Measurements from ENCODE around the gene PRSS48. TPM values are rescaled to one million over a fixed set of nuclear protein-coding genes. Genes with fewer than 3 reads are reported as not detected.
"Not testable (repeated sequence)": the region's sequence is repeated elsewhere in the genome, so short reads cannot be mapped to it uniquely, and the experiment has no call there.

Gene PRSS48
- total RNA-seq, 1 donor, result not detected

- no peak for DNase-seq (ENCODE audit: low read depth in 2 of 3, low spot score in 2 of 3)
These were observed 39.7 kb downstream of the PRSS48 start for GRCh38 chr4:151316645-151317044.

DNA sequence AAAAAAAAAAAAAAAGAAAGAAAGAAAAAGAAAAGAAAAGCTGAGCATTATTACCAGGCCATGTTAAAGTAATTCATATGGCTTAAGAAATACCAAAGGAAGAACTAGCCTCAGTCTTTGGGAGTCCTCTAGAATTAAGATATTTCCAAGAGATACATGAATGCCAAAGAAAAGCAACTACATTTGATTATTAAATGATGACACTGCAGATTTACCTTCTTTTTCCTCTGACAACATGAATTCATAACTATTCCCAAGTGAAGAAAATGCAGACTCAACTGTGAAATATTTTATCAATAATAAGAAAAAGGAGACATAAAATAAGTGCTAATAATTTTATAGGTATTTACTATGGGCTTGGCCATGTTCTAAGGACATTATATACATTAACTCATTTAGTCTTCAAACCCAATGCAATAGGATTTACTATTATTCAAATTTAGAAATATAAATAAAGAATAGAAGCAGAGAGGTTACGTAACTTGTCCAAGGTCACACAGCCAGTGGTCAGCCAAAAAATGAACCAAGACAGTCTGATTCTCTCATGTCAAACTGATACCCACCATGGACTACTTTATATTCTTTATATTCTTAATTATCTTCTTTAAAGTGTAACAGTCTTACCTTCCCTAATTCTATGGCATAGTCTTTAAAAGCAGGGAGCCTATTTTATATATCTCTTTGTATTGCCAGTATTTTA is 41.5 kb downstream of the PRSS48 start:
- DNase-seq (ENCODE audit: low read depth in 2 of 3, low spot score in 2 of 3), result no peak

- no peak for DNase-seq (ENCODE audit: low read depth in 2 of 3, low spot score in 2 of 3)
These were observed 42.5 kb downstream of the PRSS48 start for GRCh38 chr4:151319490-151319889.

GRCh38 chr4:151321586-151321985 is 44.6 kb downstream of the PRSS48 start:
- no peak for DNase-seq (ENCODE audit: low read depth in 2 of 3, low spot score in 2 of 3)

GRCh38 chr4:151322161-151322560 is 45.2 kb downstream of the PRSS48 start:
- not testable (repeated sequence) for DNase-seq (ENCODE audit: low read depth in 2 of 3, low spot score in 2 of 3)

DNA sequence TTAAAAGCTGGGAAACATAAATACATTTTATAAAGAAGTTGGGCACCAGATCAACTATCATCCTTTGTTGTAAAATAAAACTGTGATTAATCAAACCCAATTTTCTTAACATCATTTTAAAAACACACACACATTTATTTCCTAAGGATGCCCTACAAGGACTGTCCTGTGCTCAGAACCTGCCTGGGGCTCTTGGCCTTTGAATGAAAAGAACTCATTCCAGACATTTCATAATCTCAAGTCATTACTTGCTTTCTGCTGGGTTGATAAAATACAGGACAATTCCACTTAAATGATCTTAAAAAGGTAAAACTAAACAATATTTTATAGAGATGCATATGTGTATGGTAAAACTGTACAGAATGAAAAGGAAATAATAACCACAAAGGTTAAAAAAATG is 45.6 kb downstream of the PRSS48 start:
- DNase-seq (ENCODE audit: low read depth in 2 of 3, low spot score in 2 of 3), result no peak

GRCh38 chr4:151323667-151324066 is 46.7 kb downstream of the PRSS48 start:
- no peak for DNase-seq (ENCODE audit: low read depth in 2 of 3, low spot score in 2 of 3)

DNA sequence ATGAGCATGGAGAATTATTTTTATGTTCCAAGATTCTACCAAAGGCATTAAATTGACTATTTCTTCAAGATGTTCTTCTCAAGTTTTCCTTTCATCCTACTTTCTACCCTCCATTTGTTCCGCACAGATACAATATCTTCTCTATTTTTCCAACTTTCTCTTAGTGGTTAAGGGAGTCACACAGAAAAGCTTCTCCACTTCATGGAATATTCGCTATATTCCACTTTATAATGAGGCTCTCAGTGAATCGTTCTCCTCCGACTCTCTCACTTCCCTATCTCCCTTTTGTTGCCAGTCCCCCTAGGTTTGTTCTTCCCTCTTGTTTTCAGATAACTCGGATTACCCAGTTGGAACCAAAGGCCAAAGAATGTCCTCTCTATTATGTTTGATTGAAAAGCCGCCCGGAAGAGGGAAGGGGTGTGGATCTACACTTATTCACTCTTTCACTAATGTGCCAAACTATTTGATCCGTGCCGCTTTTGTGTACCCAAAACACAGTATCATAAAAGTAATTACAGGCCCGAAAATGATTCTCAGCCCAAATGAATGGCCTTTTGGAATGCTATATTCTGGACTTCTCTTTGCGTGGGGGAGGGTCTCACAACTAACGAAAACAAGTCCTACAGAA is 47.3 kb downstream of the PRSS48 start:
- peak in 1 of 3 donors; percentile 2 for DNase-seq (ENCODE audit: low read depth in 2 of 3, low spot score in 2 of 3)

- peak in 2 of 3 donors; percentile 10 to 14 for DNase-seq (ENCODE audit: low read depth in 2 of 3, low spot score in 2 of 3)
These were observed 47.8 kb downstream of the PRSS48 start for GRCh38 chr4:151324752-151325110.

DNA sequence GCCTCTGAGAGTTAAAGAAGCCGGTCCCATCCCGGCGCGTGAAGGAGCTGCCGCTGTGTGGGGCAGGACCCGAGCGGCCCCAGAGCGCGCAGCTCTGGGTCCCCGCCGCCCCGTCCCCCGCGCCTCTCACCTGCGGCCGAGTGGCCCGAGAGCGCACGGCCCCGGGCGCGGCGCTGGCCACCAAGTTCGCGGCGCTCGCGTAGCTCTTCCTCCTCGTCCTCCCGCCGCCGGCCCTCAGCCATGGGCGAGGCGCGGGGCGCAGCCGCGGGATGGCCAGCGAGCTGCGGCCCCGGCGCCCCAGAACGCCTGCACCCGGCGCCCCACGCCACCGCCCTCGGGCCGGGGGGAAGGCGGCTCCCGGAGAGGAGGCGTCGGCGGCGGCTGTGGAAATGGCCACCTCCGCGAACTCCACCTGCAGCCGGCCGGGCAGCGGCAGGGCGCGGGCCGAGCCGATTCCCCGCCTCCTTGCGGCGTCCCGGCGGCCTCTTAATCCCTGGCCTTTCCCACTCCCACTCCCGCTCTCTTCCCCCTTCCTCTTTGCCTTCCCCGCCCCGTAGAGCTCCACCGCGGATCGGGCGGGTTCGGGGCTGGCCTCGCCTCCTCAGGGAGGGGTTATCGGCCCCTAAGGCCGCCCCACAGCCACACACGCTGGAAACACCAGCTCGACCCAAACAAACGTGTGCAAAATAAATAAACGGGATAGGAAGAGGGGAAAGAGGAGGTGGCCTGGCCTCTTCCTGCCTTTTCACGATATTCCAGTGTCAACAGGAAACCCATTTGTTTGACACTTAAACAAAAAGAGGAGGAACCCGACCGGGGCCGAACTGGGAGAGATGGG is 48.4 kb downstream of the PRSS48 start, which contains the start of gene SH3D19:
Gene SH3D19, minus strand, starts transcription at position 495 of the 838 bp plus-strand sequence. Its CDS starts 253 bp downstream, at position 242.
- DNase-seq (ENCODE audit: low read depth in 2 of 3, low spot score in 2 of 3), result peak in 1 of 3 donors; percentile 6

DNA sequence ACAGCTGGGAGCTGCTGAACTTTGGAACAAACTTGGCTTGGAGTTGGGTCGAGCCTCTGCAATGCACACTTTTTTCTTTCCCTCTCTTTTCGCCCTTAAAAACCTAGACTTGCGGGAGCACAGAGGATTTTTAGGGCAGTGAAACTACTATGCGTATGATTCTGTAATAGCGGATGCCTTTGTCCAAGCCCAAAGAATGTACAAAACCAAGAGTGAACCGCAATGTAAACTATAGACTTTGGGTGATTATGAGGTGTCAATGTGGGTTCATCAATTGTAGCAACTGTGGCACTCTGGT is 48.9 kb downstream of the PRSS48 start:
- DNase-seq (ENCODE audit: low read depth in 2 of 3, low spot score in 2 of 3), result no peak

GRCh38 chr4:151329217-151330007 is 52.5 kb downstream of the PRSS48 start:
- no peak for DNase-seq (ENCODE audit: low read depth in 2 of 3, low spot score in 2 of 3)

GRCh38 chr4:151331276-151332042 is 54.5 kb downstream of the PRSS48 start:
- no peak for DNase-seq (ENCODE audit: low read depth in 2 of 3, low spot score in 2 of 3)

GRCh38 chr4:151339467-151339866 is 62.5 kb downstream of the PRSS48 start:
- no peak for DNase-seq (ENCODE audit: low read depth in 2 of 3, low spot score in 2 of 3)

- no peak for DNase-seq (ENCODE audit: low read depth in 2 of 3, low spot score in 2 of 3)
These were observed 63.9 kb downstream of the PRSS48 start for GRCh38 chr4:151340751-151341385.

Small RNA genes within 50 kb of the gene (small RNA-seq; reads per million reads assigned to genes)
- gene AC104819.2, result not detected
- gene RNU6-1282P, result not detected

Other genes with a start within 250 kb of the PRSS48 start
- 2,547 TPM for gene RPS3A, start 177.5 kb upstream of the PRSS48 start, total RNA-seq
- not detected for gene SH3D19, start 48.4 kb downstream of the PRSS48 start, total RNA-seq
- gene FHIP1A, start 132.0 kb downstream of the PRSS48 start, total RNA-seq, result under 0.01 TPM